CD4-positive, alpha-beta T cell treated with Interleukin-2 at 100 ng/mL for 4 hours (primary cell): ENCODE measurements around the gene USP16.

Experiments used
- DNase-seq: peaks from one replicate; pipeline ENCODE4 v3.0.0-alpha.2; 2020; ENCODE audit warnings: low spot score

USP16 gene

DNA sequence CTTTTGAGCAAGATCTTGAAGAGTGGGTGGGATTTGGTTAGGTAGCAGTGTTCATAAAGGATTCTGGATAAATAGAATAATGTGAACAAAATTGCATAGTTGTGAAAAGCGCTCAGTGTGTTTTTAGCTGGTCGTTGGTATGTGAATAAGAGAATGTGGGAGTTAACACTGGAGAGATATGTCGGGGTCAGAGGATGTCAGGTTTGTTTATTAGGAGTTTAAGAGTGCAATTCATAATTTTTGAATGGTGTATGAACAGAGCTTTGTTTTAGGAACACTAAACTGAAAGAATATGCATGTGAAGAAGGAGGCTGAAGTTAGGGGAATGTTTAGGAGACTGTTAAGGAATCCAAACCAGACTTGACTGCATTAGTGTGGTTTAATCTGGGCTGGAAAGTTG is 9.4 kb downstream of the USP16 start:
- DNase-seq = no peak

DNA sequence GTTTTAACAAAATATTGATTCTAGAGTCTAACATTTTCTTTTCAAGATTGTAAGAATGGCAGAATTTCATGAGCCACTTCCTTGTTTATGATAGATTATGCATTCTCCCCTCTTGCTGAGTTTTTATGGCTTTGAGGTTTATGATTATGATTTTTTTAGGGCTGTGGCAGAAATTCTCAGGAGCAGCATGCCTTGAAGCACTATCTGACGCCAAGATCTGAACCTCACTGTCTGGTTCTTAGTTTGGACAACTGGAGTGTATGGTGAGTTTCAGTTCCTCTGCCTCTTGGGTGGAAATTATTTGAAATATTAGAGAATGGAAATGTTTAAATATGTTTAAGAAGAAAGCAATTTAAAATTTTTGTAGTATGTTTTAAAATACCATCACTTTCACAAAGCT is 10.2 kb downstream of the USP16 start:
- DNase-seq = no peak

- DNase-seq = no peak
Measured at GRCh38 chr21:29052224-29052623, 27.8 kb downstream of the USP16 start.

- no peak for DNase-seq
Measured at GRCh38 chr21:29053011-29053553, 28.6 kb downstream of the USP16 start.

GRCh38 chr21:29053656-29054055 is 29.2 kb downstream of the USP16 start:
- no peak for DNase-seq

GRCh38 chr21:29055080-29055479 is 30.6 kb downstream of the USP16 start:
- DNase-seq = no peak

- no peak for DNase-seq
Measured at GRCh38 chr21:29056005-29056404, 31.5 kb downstream of the USP16 start.

- no peak for DNase-seq
Measured at GRCh38 chr21:29056538-29057050, 32.1 kb downstream of the USP16 start.

GRCh38 chr21:29064850-29065481 is 40.5 kb downstream of the USP16 start:
- DNase-seq = no peak

DNA sequence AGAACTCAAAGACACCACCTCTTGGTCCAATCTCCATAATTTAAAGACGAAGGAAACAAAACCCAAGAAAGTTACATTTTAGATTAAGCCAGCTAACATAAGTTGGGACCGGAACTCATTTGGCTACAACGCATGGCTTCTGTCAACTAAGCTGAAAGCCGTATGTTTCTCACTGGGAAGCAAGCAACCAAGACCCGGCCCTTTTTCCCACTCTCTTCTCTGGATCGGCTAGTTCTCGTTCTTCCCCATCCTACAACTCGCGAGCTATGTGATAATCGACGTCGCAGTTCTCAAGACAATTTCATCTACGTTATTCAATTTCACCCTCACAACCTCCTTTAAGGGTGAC is 48.4 kb downstream of the USP16 start:
- no peak for DNase-seq

GRCh38 chr21:29073222-29074006 is 48.9 kb downstream of the USP16 start, which contains the start of gene CCT8:
TSS of gene CCT8 (minus strand) at chr21:29073648. CDS start at chr21:29073590, 58 bp downstream.
- DNase-seq = peak; percentile 99

- DNase-seq = no peak
Measured at GRCh38 chr21:29074007-29074376, 49.5 kb downstream of the USP16 start.

GRCh38 chr21:29074783-29075182 is 50.3 kb downstream of the USP16 start:
- DNase-seq = no peak

- no peak for DNase-seq
Measured at GRCh38 chr21:29075706-29076466, 51.4 kb downstream of the USP16 start.

- peak; percentile 87 for DNase-seq
Measured at GRCh38 chr21:29076731-29077640, 52.5 kb downstream of the USP16 start.

DNA sequence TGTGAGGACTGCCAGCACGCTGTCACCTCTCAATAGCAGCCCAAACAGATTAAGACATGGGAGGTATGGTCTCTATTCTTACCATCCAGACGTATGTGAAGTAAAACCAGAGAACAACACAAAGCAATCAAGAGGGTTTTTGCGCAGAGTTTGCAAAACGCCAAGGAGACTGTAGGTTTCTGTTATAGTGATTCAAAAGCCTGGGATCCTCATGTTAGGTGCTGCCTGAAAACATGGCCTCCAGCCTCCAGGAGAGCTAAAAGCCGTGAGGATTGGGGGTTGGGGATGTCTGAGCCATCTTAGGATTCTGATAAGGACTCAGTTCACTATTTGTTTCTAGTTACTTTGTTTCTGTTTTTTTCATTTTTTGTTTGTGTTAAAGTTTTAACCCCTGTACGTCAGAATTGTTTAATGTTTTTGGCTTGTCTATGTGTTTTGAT is 53.2 kb downstream of the USP16 start:
- peak; percentile 22 for DNase-seq

GRCh38 chr21:29078869-29079767 is 54.6 kb downstream of the USP16 start:
- peak; percentile 49 for DNase-seq

- DNase-seq = peak; percentile 37
Measured at GRCh38 chr21:29080454-29080941, 56.0 kb downstream of the USP16 start.

GRCh38 chr21:29082046-29082815 is 57.8 kb downstream of the USP16 start:
- no peak for DNase-seq
